Measurements from ENCODE around the gene SLCO1B1. TPM values are rescaled to one million over a fixed set of nuclear protein-coding genes. Genes with fewer than 3 reads are reported as not detected.

Gene SLCO1B1
- total RNA-seq, 4 donors from 2014 or later, result 0.16 to 0.47 TPM; not detected in 2

- no peaks in the 10 kb centered on the region for H3K4me1 ChIP-seq
Measured at GRCh38 chr12:21219206-21219605, 88.2 kb downstream of the SLCO1B1 start.

GRCh38 chr12:21220266-21220665 is 89.3 kb downstream of the SLCO1B1 start:
- TF ChIP-seq CTCF (IDR thresholded peaks at IDR 0.05 in 4 of 5, conservative IDR thresholded peaks at IDR 0.05 in 1 of 5), result no peak
- TF ChIP-seq POLR2A (IDR thresholded peaks at IDR 0.05), result no peak
- intact Hi-C loops (cut with DNase I; ENCODE audit: low total_unique reads) (no loop called here), in situ Hi-C loops (cut with MboI; ENCODE audit: low sequenced_read_pairs in 4 of 4) (no loop called here)
- Histone ChIP-seq H3K9me3 (no peaks in the 10 kb centered on the region), H3K27ac (no peak overlapping the region), H3K36me3 (no peaks in the 10 kb centered on the region), H3K4me1 (no peaks in the 10 kb centered on the region), H3K27me3 (no peaks in the 10 kb centered on the region), H3K4me3 (no peak overlapping the region)
- ATAC-seq (no peak), DNase-seq (no peak)

More at GRCh38 chr12:21219206-21219605, 88.2 kb downstream of the SLCO1B1 start:
- DNase-seq (no peak), ATAC-seq (no peak)
- Histone ChIP-seq H3K36me3 (no peaks in the 10 kb centered on the region), H3K27me3 (no peaks in the 10 kb centered on the region), H3K27ac (no peak overlapping the region), H3K9me3 (no peaks in the 10 kb centered on the region), H3K4me3 (no peak overlapping the region)
- TF ChIP-seq CTCF (IDR thresholded peaks at IDR 0.05 in 4 of 5, conservative IDR thresholded peaks at IDR 0.05 in 1 of 5) (no peak), POLR2A (IDR thresholded peaks at IDR 0.05) (no peak)
- intact Hi-C loops (cut with DNase I; ENCODE audit: low total_unique reads), result no loop called here
- in situ Hi-C loops (cut with MboI; ENCODE audit: low sequenced_read_pairs in 4 of 4), result no loop called here

- no peak for DNase-seq
Measured at GRCh38 chr12:21221072-21221471, 90.1 kb downstream of the SLCO1B1 start.

GRCh38 chr12:21221778-21222177 is 90.8 kb downstream of the SLCO1B1 start:
- ATAC-seq (no peak), DNase-seq (no peak)
- H3K4me3 ChIP-seq, result no peak overlapping the region
- H3K27me3 ChIP-seq, result no peaks in the 10 kb centered on the region
- no peak for TF ChIP-seq CTCF (IDR thresholded peaks at IDR 0.05 in 4 of 5, conservative IDR thresholded peaks at IDR 0.05 in 1 of 5)
- no peak for TF ChIP-seq POLR2A (IDR thresholded peaks at IDR 0.05)
- no peak overlapping the region for H3K27ac ChIP-seq
- H3K9me3 ChIP-seq, result no peaks in the 10 kb centered on the region
- H3K4me1 ChIP-seq, result no peaks in the 10 kb centered on the region
- no peaks in the 10 kb centered on the region for H3K36me3 ChIP-seq
- intact Hi-C loops (cut with DNase I; ENCODE audit: low total_unique reads) (no loop called here), in situ Hi-C loops (cut with MboI; ENCODE audit: low sequenced_read_pairs in 4 of 4) (no loop called here)

More at GRCh38 chr12:21221072-21221471, 90.1 kb downstream of the SLCO1B1 start:
- in situ Hi-C loops (cut with MboI; ENCODE audit: low sequenced_read_pairs in 4 of 4) (no loop called here), intact Hi-C loops (cut with DNase I; ENCODE audit: low total_unique reads) (no loop called here)
- Histone ChIP-seq H3K27ac (no peak overlapping the region), H3K9me3 (no peaks in the 10 kb centered on the region), H3K4me3 (no peak overlapping the region), H3K27me3 (no peaks in the 10 kb centered on the region), H3K36me3 (no peaks in the 10 kb centered on the region), H3K4me1 (no peaks in the 10 kb centered on the region)
- no peak for ATAC-seq
- no peak for TF ChIP-seq POLR2A (IDR thresholded peaks at IDR 0.05)
- no peak for TF ChIP-seq CTCF (IDR thresholded peaks at IDR 0.05 in 4 of 5, conservative IDR thresholded peaks at IDR 0.05 in 1 of 5)

- Histone ChIP-seq H3K27me3 (no peaks in the 10 kb centered on the region), H3K4me1 (no peaks in the 10 kb centered on the region), H3K27ac (no peak overlapping the region), H3K4me3 (no peak overlapping the region), H3K36me3 (no peaks in the 10 kb centered on the region), H3K9me3 (no peaks in the 10 kb centered on the region)
- no peak for DNase-seq
- TF ChIP-seq POLR2A (IDR thresholded peaks at IDR 0.05) (no peak), CTCF (IDR thresholded peaks at IDR 0.05 in 4 of 5, conservative IDR thresholded peaks at IDR 0.05 in 1 of 5) (no peak)
- ATAC-seq, result no peak
- intact Hi-C loops (cut with DNase I; ENCODE audit: low total_unique reads), result no loop called here
- in situ Hi-C loops (cut with MboI; ENCODE audit: low sequenced_read_pairs in 4 of 4), result no loop called here
Measured at GRCh38 chr12:21223930-21224329, 92.9 kb downstream of the SLCO1B1 start.

Measured in gastrocnemius medialis (tissue), 4 donors.